HFFc6 (cell line): Measurements from ENCODE around the gene ELN. TPM values are rescaled to one million over a fixed set of nuclear protein-coding genes. Genes with fewer than 3 reads are reported as not detected.
"Not testable (repeated sequence)": the region's sequence is repeated elsewhere in the genome, so short reads cannot be mapped to it uniquely, and the experiment has no call there.

Experiments
- DNase-seq: peaks from one replicate; pipeline ENCODE4 v3.0.0-alpha.2; 2018
- H3K27ac Mint-ChIP-seq: 2 replicates; pipeline ENCODE4 v1.8.0; 2020; ENCODE audit warnings: mild to moderate bottlenecking, mixed read lengths
- H3K27me3 Mint-ChIP-seq: 2 replicates; pipeline ENCODE4 v1.8.0; 2021; ENCODE audit warnings: mild to moderate bottlenecking, moderate library complexity, mixed read lengths; ENCODE audit not compliant: insufficient read depth
- H3K36me3 Mint-ChIP-seq: 2 replicates; pipeline ENCODE4 v1.8.0; 2021; ENCODE audit warnings: low read depth, mixed read lengths
- H3K4me1 Mint-ChIP-seq: 2 replicates; pipeline ENCODE4 v1.8.0; 2020; ENCODE audit warnings: low read depth, mixed read lengths
- H3K4me3 Mint-ChIP-seq: 2 replicates; pipeline ENCODE4 v1.8.0; 2020; ENCODE audit warnings: mild to moderate bottlenecking, moderate library complexity, mixed read lengths
- H3K9me3 Mint-ChIP-seq: 2 replicates; pipeline ENCODE4 v1.8.0; 2020; ENCODE audit warnings: mild to moderate bottlenecking, mixed read lengths
- CTCF ChIP-seq: fragments of 200-600 bp; sonication (generic); IDR thresholded peaks from 2 replicates; pipeline ENCODE4 v1.5.0; 2021; ENCODE audit warnings: antibody characterized with exemption, mild to moderate bottlenecking
- total RNA-seq, 6 experiments: library from RNA; stranded (reverse); fragmentation: NEBNext Ultra II Directional; extraction: Animal tissue kit (Norgen Biotek cat#: 25700); gene quantifications; 2 replicates in 1 of 6; 3 replicates in 5 of 6; pipeline ENCODE4 v1.2.3, GENCODE V29; 2021

The ELN gene
- total RNA-seq, 6 experiments from 2014 or later: 4.7 to 25.8 (median 19.1) TPM

- no peaks in the 10 kb centered on the region for H3K36me3 Mint-ChIP-seq
- H3K27me3 Mint-ChIP-seq: peaks cover 7% of the 10 kb centered on the region
- no peak overlapping the region for H3K27ac Mint-ChIP-seq
- TF ChIP-seq CTCF: no peak
- DNase-seq: no peak
- H3K4me1 Mint-ChIP-seq: peaks cover 42% of the 10 kb centered on the region
- H3K4me3 Mint-ChIP-seq: no peak overlapping the region
- H3K9me3 Mint-ChIP-seq: no peaks in the 10 kb centered on the region
These were observed 20.8 kb upstream of the ELN start for GRCh38 chr7:74007242-74007567.

GRCh38 chr7:74008687-74009086 is 19.3 kb upstream of the ELN start:
- Mint-ChIP-seq H3K4me3 (no peak overlapping the region), H3K27me3 (peaks cover 7% of the 10 kb centered on the region), H3K36me3 (no peaks in the 10 kb centered on the region), H3K9me3 (no peaks in the 10 kb centered on the region), H3K4me1 (peaks cover 44% of the 10 kb centered on the region), H3K27ac (no peak overlapping the region; the same call in 1 of the 2 replicates)
- no peak for TF ChIP-seq CTCF
- DNase-seq: no peak

- no peak for TF ChIP-seq CTCF
These were observed 18.3 kb upstream of the ELN start for GRCh38 chr7:74009719-74010118.

GRCh38 chr7:74010407-74010806 is 17.6 kb upstream of the ELN start:
- H3K36me3 Mint-ChIP-seq: no peaks in the 10 kb centered on the region
- H3K4me3 Mint-ChIP-seq: 0 out of 2 replicates have a peak overlapping the region, but pooled peaks have one; percentile 6
- no peak for DNase-seq
- TF ChIP-seq CTCF: no peak
- H3K9me3 Mint-ChIP-seq: no peaks in the 10 kb centered on the region
- peak overlapping the region; percentile 1; the same call in 1 of the 2 replicates for H3K27ac Mint-ChIP-seq
- peaks cover 38% of the 10 kb centered on the region for H3K4me1 Mint-ChIP-seq
- peaks cover 7% of the 10 kb centered on the region for H3K27me3 Mint-ChIP-seq

More at GRCh38 chr7:74009719-74010118, 18.3 kb upstream of the ELN start:
- Mint-ChIP-seq H3K36me3 (no peaks in the 10 kb centered on the region), H3K4me3 (no peak overlapping the region), H3K9me3 (no peaks in the 10 kb centered on the region), H3K27me3 (peaks cover 7% of the 10 kb centered on the region), H3K4me1 (peaks cover 38% of the 10 kb centered on the region), H3K27ac (no peak overlapping the region)
- no peak for DNase-seq

- H3K27me3 Mint-ChIP-seq, H3K4me3 Mint-ChIP-seq, H3K9me3 Mint-ChIP-seq, H3K36me3 Mint-ChIP-seq, H3K27ac Mint-ChIP-seq, DNase-seq: not testable (repeated sequence)
- H3K4me1 Mint-ChIP-seq: peaks cover 33% of the 10 kb centered on the region
These were observed 16.6 kb upstream of the ELN start for GRCh38 chr7:74011421-74011820.

GRCh38 chr7:74012842-74013249 is 15.1 kb upstream of the ELN start:
- Mint-ChIP-seq H3K4me1 (peaks cover 33% of the 10 kb centered on the region), H3K36me3 (no peaks in the 10 kb centered on the region), H3K27me3 (peaks cover 2% of the 10 kb centered on the region; the same call in 1 of the 2 replicates), H3K9me3 (no peaks in the 10 kb centered on the region), H3K27ac (peak overlapping the region; percentile 31), H3K4me3 (no peak overlapping the region)
- TF ChIP-seq CTCF: no peak
- peak; percentile 45 for DNase-seq
